Measurements from ENCODE around the gene GNA15.
A peak's percentile ranks its signal among the peaks of the same experiment; 100 is the strongest.
"Not testable (repeated sequence)": the region's sequence is repeated elsewhere in the genome, so short reads cannot be mapped to it uniquely, and the experiment has no call there.

GNA15 gene

DNA sequence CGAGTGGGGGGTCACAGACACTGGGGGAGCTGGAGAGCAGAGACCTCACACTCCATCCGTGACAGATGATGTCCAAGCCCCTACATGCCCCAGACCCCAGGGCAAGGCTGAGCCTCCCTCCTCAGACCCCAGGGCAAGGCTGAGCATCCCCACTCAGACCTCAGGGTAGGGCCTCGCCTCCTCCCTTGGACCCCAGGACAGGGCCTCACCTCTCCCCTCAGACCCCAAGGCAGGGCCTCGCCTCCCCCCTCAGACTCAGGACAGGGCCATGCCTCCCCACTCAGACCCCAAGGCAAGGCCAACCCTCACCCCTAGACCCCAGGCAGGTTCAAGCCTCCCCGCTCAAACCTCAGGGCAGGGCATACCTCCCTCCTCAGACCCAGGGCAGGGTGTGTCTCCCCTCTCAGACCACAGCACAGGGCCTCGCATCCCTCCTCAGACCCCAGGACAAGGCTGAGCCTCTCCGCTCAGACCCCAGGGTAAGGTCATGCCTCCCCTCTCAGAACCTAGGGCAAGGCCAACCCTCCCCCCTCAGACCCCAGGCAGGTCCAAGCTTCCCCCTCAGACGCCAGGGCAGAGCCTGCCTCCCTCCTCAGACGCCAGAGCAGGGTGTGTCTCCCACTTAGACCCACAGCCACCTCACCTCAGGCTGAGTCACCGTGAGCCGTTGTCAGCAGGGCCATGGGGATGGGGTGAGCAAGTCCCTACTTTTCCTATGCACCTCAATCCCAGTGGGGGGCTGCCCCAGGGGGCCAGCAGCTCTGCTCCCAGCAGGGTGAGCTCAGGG lies 41.1 kb downstream of the GNA15 start:
- DNase-seq: peak; percentile 24

DNA sequence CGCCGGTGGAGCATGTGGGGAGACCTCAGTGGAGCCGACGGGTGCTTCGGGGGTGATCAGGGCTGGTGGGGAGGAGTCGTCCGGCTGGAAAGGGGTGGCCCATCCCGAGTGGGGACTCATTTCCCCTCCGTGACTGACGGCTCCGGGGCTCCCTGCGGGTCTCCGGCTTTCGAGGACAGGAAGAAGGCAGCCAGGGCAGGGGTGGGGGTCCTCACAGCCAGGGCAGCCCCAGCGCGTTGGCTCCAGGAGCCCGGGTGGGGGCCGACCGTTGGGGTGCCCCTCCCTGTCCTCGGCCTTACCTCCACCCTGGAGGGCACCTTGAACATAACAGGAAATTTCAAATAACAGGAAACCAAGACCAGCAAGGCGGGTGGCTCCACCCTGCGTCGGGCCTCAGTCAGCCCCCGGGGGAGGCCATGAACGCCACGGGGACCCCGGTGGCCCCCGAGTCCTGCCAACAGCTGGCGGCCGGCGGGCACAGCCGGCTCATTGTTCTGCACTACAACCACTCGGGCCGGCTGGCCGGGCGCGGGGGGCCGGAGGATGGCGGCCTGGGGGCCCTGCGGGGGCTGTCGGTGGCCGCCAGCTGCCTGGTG lies 42.6 kb downstream of the GNA15 start, which contains the start of gene S1PR4:
TSS of gene S1PR4 (plus strand) at position 393 of the 596 bp plus-strand sequence. CDS start at position 417, 24 bp downstream.
- DNase-seq: no peak

DNA sequence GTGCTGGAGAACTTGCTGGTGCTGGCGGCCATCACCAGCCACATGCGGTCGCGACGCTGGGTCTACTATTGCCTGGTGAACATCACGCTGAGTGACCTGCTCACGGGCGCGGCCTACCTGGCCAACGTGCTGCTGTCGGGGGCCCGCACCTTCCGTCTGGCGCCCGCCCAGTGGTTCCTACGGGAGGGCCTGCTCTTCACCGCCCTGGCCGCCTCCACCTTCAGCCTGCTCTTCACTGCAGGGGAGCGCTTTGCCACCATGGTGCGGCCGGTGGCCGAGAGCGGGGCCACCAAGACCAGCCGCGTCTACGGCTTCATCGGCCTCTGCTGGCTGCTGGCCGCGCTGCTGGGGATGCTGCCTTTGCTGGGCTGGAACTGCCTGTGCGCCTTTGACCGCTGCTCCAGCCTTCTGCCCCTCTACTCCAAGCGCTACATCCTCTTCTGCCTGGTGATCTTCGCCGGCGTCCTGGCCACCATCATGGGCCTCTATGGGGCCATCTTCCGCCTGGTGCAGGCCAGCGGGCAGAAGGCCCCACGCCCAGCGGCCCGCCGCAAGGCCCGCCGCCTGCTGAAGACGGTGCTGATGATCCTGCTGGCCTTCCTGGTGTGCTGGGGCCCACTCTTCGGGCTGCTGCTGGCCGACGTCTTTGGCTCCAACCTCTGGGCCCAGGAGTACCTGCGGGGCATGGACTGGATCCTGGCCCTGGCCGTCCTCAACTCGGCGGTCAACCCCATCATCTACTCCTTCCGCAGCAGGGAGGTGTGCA lies 43.3 kb downstream of the GNA15 start:
- no peak for DNase-seq

DNA sequence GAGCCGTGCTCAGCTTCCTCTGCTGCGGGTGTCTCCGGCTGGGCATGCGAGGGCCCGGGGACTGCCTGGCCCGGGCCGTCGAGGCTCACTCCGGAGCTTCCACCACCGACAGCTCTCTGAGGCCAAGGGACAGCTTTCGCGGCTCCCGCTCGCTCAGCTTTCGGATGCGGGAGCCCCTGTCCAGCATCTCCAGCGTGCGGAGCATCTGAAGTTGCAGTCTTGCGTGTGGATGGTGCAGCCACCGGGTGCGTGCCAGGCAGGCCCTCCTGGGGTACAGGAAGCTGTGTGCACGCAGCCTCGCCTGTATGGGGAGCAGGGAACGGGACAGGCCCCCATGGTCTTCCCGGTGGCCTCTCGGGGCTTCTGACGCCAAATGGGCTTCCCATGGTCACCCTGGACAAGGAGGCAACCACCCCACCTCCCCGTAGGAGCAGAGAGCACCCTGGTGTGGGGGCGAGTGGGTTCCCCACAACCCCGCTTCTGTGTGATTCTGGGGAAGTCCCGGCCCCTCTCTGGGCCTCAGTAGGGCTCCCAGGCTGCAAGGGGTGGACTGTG lies 44.0 kb downstream of the GNA15 start:
- no peak for DNase-seq

DNA sequence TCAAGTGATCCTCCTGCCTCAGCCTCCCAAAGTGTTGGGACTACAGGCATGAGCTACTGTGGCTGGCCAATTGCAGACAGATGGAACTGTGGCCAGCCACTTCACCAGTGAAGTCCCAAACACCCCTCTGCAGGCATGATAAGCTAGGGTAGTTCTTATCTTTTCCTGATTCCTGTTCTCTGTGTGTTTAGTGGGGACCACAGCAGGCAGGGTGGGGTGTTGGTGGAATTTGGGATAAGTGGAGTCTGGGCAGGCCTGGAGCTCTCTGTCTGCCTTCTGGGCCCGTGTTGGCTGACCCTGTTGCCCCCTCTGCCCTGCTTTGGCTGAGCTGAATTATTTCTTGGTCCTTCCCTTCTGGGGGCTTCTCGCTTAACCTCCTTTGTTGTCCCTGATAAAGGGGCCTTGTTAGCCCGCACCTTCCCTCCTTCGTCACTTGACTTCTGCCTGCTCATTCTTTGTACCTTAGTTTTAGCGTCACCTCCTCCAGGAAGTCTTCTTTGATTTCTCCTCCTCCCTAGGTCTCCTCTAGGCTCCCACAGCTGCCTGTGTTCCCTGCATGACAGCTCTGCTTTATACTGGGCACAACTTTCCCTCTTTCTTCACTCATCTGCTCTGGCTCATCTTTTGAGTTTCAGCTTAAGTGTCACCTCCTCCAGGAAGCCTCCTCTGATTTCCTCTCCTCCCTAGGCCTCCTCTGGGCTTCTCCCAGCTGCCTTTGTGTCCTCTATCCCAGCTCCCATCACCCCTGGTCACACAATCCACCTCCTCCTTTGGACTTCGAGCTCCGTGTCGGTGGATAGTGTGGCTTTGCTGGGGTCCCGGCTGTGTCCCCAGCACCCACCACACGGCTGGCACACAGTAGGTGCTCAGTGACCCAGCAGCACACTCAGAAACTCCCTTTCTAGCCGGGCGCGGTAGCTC lies 48.1 kb downstream of the GNA15 start:
- no peak for DNase-seq

DNA sequence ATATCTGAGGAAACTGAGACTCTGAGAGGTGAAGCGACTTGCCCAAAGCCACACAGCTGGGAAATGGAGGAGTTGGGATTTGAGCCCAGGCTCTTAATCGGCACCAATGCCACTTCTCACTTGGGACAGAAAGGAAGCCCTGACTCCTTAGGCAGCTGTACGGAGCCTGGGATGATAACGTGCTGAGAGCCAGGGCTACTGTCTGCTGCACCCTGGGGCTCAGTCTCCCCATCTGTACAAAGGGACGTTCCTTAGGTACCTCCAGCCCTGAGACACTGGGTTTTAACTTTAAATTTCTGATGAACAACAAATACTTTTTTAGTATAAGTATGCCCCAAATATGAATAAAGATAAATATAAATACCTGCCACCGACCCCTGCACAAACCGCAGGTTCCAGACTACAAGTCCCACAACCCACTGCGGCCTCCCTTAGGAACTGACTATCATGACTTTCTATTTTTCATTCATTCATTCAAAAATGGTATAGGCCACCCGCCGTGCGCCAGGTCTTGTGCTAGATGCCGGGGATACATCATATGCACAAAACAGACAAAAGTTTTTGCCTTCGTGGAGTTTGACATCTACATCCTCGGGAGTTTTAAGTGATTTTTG lies 49.1 kb downstream of the GNA15 start:
- DNase-seq: peak; percentile 68

DNA sequence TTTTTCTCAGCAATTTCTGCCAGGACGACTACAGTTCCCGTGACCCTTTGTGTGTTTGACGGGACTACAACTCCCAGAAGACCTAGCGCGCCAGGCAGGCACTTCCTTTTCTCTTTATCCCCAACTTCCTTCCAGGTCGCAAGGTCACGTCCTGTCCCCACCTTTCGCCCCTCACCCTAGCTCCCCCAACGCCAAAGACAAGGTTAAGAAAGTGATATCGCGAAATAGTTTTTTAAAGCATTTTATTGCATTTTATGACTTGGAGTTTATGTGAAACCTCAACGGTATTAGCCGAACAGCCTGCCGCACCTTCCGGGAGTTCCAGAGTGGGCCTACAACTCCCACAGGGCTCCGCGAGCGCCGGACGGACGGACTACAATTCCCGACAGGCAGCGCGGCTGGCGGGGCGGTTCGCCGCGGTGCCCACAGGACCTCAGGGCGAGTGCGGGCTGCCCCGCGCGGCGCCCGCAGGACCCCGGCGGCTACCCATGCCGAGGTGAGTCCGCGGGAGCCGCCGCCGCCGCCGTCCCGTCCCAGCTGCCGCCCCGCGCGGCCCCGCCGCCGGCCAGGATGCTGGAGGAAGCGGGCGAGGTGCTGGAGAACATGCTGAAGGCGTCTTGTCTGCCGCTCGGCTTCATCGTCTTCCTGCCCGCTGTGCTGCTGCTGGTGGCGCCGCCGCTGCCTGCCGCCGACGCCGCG lies 49.8 kb downstream of the GNA15 start, which contains the start of gene NCLN:
TSS of gene NCLN (plus strand) at position 470 of the 699 bp plus-strand sequence. CDS start at position 571, 101 bp downstream.
- DNase-seq: peak; percentile 91

DNA sequence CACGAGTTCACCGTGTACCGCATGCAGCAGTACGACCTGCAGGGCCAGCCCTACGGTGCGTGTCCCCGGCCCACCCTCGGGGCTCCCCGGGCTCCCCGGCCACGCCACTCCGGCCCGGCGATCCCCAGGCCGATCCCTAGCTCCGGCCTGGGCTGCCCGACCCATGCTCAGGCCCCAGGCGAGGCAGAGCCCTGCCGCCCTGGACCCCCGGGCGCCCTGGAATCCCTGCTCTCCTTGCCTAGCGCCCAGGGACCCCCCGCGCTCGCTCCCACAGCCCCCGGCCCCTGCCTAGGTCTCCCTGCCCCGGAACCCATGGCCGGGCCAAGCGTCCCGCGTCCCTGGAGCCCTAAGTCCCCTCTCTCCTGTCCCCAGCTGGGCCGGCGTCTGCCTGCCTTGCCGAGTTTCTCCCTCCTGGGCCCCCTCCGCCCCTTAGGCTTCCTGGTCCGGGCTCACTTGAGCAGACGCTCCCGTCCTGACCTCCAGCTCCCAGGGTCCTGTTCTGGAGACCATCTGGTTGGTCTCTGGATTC lies 50.4 kb downstream of the GNA15 start:
- DNase-seq: no peak

DNA sequence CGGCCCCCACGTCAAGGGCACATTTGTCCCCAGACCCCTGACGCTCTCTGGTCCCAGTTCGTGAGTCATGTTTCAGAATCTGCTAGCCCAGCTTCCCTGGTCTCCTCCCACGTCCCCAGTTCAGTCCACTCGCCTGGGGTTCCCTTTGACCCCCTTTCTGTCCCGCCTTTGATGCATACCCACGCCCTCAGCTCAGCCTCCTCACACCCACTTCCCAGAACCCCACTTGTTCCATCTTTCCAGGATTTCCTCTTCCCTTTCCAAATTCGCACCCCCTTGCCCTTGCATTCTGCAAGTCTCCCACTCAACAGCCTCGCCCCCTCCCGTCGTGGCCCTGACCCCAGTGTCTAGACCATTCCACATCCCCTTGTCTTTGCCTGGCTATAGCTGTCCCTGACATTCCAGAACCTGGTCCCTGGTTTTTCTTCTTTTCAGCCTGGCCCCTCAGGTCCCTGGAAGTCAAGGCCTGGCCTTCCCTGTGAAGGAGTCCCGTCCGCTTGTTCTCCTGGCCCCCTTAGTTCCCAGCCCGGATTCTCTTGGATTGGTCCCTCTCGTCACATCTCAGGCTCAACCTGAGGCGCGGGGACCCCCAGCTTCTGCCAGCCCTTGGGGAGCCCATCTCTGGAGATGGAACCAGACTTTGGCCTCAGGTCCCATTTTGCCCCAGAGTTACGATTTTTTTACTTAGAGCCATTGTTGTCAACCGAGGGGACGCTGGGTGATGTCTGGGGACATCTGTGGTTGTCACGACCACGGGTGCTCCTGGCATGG lies 51.2 kb downstream of the GNA15 start:
- DNase-seq: no peak

DNA sequence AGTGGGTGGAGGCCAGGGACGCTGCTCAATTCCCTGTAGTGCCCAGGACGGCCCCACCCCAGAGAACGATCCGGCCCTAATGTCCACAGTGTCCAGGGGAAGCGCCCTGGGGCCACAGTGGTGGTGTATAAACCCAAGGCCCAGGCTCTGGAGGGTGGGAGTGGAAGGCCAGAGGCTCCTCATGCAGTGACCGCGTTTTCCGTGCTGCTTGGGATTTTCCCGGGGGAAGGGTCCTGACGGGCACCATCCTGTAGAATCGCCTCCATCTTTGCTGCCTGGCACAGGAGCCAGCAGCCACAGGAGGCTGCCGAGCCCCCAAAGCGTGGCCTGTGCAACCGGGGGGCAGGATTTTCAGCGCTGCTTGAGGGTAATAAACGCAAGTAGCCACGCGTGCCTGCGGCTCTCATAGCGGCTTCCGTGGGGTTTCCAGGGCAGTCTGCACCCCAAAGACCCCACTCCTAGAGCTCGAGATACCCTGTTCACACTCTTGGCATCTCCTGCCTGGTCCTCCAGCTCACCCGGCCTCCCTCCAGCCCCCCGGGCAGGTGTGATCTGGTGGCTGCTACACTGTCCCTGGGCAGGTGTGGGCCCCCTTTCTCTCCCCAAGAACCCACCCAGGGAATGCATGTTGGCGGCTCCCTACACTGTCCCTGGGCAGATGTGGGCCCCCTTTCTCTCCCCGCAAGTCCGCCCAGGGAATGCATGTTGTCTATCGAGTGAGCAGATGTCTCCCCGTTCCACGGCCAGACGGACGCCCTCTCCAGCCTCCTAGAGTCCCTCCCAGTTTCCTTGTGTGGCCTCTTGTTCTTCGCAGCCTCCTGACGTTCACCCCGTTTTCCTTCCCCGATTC lies 52.1 kb downstream of the GNA15 start:
- DNase-seq: no peak

DNA sequence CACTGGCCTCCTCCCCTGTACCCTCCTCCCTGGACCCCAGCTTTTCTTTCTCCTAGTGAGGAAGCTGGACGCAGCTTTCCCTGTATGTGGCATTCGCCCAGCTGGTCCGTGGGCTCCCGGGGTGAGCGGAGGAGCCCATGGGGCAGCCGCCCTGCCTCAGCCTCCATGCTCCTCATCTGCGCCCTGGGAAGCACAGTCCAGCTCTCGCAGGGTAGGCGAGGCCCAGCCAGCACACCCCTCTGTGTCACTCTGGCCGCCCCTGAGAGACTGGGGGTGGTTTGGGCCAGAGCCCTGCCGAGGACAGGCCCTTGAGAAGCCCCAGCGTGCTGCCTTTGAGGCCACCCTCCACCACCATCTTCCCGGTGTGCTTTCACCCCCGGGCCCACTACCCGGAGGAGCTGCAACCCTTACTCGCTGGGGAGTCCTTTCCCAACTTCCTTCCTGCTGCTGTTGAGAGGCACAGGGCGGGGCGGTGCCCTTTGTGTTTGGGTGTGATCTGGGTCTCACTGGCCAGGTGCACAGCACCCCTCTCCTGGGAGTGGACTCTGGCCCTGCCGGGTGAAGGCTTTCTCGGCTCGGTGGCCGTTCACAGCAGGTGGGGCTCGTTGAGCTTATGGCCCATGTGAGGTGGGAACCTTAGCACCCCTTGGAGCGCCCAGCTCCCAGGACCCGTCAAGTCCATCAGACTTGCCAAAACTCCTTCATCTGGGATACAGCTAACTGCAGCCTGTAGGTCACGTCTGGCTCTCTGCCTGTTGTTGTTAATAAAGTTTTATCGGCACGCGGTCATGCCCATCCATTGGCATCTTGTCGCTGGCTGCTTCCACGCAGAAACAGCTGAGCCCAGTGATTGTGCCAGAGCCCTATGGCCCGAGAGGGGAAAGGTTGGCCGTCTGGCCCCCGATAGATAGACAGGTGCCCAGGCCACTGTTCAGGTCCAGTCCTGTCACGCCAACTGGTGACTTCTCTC lies 53.1 kb downstream of the GNA15 start:
- no peak for DNase-seq

DNA sequence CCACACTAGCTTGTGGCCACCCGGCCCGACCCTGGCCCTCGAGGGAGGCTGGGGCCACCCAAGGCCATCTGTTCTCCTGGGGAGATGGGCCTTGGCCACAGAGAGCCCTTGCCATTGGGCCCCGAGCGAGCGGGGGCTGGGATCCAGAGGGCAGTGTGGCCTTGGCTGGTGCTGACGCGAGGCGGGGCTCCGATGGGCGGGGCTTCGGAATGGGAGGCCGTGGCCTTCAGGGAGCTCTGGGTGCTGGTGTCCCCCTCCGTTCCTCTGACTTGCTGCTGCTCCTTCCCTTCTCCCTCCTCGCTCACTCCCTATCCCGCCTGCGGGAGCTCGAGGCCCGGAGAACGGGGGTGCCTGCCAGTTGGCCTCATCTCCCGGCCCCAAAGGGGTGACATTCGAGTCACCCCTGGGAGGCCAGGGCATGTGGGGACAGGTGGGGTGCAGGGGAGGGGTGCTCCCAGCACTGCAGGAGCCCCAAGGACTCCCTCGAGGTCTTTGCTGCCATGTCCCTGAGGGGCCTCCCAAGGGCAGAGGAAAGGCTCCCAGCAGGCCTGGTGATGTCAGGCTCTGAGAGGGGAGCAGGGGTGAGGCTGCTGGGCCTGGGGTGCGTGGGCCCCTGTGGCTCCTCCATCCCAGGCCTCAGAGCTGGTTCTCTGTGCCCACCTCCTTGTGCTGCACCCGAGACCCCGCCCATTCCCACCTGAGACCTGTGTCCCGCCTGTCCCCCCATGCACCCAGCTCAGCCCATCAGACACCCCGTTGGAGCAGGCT lies 54.1 kb downstream of the GNA15 start:
- no peak for DNase-seq

DNA sequence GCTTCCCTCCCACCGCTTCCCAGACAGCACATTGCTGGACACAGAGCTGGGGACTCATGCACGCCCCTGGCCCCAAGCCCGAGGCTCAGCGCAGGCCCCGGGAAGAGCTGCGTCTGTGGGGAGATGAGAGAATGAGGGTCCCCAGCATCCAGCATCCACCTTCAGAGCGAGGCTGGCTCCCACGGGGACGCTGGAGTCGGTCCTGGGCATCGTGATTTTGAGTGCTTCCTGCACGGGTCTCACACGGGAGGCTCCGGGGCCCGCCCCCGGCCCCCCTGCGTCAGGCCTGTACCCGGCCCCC lies 54.6 kb downstream of the GNA15 start:
- DNase-seq: no peak

DNA sequence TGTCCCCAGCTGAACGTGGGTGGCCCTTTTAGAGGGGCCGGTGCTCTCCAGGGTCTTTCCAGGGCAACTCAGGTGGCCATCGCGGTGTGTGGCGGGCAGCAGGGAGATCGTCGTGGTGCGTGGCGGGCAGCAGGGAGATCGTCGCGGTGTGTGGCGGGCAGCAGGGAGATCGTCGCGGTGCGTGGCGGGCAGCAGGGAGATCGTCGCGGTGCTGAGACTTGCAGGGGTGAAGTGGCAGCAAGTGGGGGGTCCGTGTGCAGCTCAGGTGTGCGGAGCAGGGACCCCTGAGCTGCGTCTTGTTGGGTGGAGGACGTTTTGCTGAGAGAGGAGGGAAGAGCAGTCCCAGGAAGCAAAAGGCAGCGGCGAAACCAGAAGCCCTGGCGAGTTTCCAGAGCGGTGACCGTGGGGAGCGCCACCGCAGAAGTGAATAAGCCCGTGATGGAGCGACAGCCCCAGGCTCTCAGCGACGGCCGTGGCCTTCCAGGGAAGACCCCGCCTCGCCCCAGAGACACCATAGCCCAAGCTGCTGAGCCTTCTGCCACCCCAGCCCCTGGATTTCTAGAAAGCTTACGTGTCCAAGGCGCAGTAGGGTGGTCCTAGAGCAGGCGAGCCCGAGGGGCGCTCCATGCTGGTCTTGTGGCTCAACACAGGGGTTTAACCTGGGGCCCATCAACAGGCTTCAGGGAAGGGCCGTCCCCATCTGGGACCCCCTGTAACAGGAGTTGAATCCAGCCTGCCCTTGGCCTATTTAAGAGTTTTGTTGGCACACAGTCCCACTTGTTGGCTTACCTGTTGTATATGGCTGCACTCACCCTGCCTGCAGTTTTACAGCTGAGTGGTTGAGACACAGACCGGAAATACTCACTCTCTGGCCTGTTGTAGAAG lies 55.3 kb downstream of the GNA15 start:
- no peak for DNase-seq

DNA sequence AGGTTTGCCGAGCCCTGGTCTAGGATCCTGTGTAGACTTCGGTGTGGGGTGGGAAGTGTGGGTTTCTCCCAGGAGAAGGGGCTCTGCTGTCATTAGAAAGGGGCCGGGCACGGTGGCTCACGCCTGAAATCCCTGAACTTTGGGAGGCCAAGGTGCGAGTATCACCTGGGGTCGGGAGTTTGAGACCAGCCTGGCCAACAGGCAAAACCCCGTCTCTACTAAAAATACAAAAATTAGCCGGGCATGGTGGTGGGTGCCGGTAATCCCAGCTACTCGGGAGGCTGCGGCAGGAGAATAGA lies 55.9 kb downstream of the GNA15 start:
- DNase-seq: not testable (repeated sequence)

DNA sequence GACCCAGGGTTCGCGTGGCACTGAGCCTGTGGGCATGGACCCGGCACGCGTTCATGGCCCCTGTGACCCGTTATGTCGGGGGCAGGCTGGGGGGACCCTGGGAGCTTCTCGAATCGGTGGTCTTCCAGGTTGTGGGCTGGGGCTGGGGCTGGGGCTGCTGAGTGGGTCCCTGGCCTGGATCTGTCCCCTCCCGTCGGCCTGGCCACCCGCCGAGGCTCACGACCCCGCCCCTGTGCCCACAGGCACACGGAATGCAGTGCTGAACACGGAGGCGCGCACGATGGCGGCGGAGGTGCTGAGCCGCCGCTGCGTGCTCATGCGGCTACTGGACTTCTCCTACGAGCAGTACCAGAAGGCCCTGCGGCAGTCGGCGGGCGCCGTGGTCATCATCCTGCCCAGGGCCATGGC lies 56.4 kb downstream of the GNA15 start:
- DNase-seq: no peak

Data from fibroblast of upper back skin (primary cell).